HEK293 (cell line): ENCODE data around the gene CAPN15.

Source experiments
- CTCF ChIA-PET: fragments of 350-600 bp; formaldehyde crosslinking; extraction: SDS; loops from one replicate; lab custom pipeline; 2021; ENCODE audit warnings: antibody characterized with exemption; lab: Yijun Ruan, JAX
- POLR2A ChIA-PET: fragments of 300-600 bp; formaldehyde crosslinking; extraction: SDS; loops from one replicate; lab custom pipeline; 2020; ENCODE audit warnings: antibody characterized with exemption, inconsistent platforms; lab: Yijun Ruan, JAX
- H3K27ac ChIP-seq: fragments of 200-500 bp; sonication (Bioruptor generic); 2 replicates; pipeline ENCODE4 v1.5.1; 2014; ENCODE audit warnings: low read depth, low read length, control low read depth, inconsistent platforms; ENCODE audit errors: extremely low read depth
- H3K36me3 ChIP-seq, 2 experiments: fragments of 200-500 bp in 1 of 2; sonication (Bioruptor generic) in 1 of 2; 1 replicate in 1 of 2; 2 replicates in 1 of 2; pipeline ENCODE4 v1.5.1; 2014 to 2017; ENCODE audit warnings: inconsistent platforms in 2 of 2, low read length in 2 of 2; ENCODE audit not compliant: control insufficient read depth in 2 of 2, insufficient read depth in 1 of 2
- H3K4me1 ChIP-seq: fragments of 200-500 bp; sonication (Bioruptor generic); 2 replicates; pipeline ENCODE4 v1.5.1; 2014; ENCODE audit warnings: mild to moderate bottlenecking, low read length, inconsistent platforms; ENCODE audit not compliant: control insufficient read depth, insufficient read depth
- H3K4me3 ChIP-seq: 2 replicates; pipeline ENCODE4 v1.5.1; 2011; ENCODE audit warnings: low read depth, mild to moderate bottlenecking, control low read depth, low read length, moderate library complexity
- H3K9me3 ChIP-seq: fragments of 200-500 bp; sonication (Bioruptor generic); 2 replicates; pipeline ENCODE4 v1.5.1; 2014; ENCODE audit warnings: low read depth, low read length, inconsistent platforms; ENCODE audit not compliant: control insufficient read depth, insufficient read depth
- EGR2 ChIP-seq: fragments of 450-650 bp; formaldehyde crosslinking; IDR thresholded peaks from 2 replicates; pipeline ENCODE4 v1.5.1; 2016; ENCODE audit warnings: low read depth, missing biosample characterization, missing genetic modification characterization
- ELK4 ChIP-seq: IDR thresholded peaks from 2 replicates; pipeline ENCODE4 v1.6.1; 2011; ENCODE audit warnings: mild to moderate bottlenecking, low read depth, low read length, borderline replicate concordance
- GFI1B ChIP-seq: fragments of 450-650 bp; formaldehyde crosslinking; IDR thresholded peaks from 2 replicates; pipeline ENCODE4 v1.5.1; 2016; ENCODE audit warnings: missing biosample characterization, missing genetic modification characterization
- HIC1 ChIP-seq: fragments of 450-650 bp; formaldehyde crosslinking; IDR thresholded peaks from 2 replicates; pipeline ENCODE4 v1.5.1; 2016; ENCODE audit warnings: missing biosample characterization, missing genetic modification characterization
- IKZF3 ChIP-seq: fragments of 450-650 bp; IDR thresholded peaks from 2 replicates; pipeline ENCODE4 v1.5.0; 2018; ENCODE audit warnings: missing biosample characterization, mild to moderate bottlenecking, missing genetic modification characterization, moderate library complexity
- KLF1 ChIP-seq: fragments of 450-650 bp; formaldehyde crosslinking; IDR thresholded peaks from 2 replicates; pipeline ENCODE4 v1.5.1; 2016; ENCODE audit warnings: missing biosample characterization, missing genetic modification characterization
- KLF7 ChIP-seq: fragments of 450-650 bp; formaldehyde crosslinking; IDR thresholded peaks from 2 replicates; pipeline ENCODE4 v1.5.1; 2016; ENCODE audit warnings: missing biosample characterization, missing genetic modification characterization, borderline replicate concordance
- MYNN ChIP-seq: fragments of 450-650 bp; formaldehyde crosslinking; IDR thresholded peaks from 2 replicates; pipeline ENCODE4 v1.5.1; 2016; ENCODE audit warnings: missing biosample characterization, missing genetic modification characterization, borderline replicate concordance
- PATZ1 ChIP-seq: fragments of 450-650 bp; formaldehyde crosslinking; IDR thresholded peaks from 2 replicates; pipeline ENCODE4 v1.5.1; 2016; ENCODE audit warnings: missing biosample characterization, missing genetic modification characterization
- PBX3 ChIP-seq: sonication (generic); formaldehyde crosslinking; IDR thresholded peaks from 2 replicates; pipeline ENCODE4 v1.8.1; 2022; ENCODE audit warnings: mild to moderate bottlenecking, moderate library complexity, missing genetic modification reagents
- REPIN1 ChIP-seq: fragments of 450-650 bp; formaldehyde crosslinking; IDR thresholded peaks from 2 replicates; pipeline ENCODE4 v1.5.1; 2017; ENCODE audit warnings: missing biosample characterization, missing genetic modification characterization, low read depth
- SCRT2 ChIP-seq: fragments of 450-650 bp; formaldehyde crosslinking; IDR thresholded peaks from 2 replicates; pipeline ENCODE4 v1.5.1; 2016; ENCODE audit warnings: missing biosample characterization, missing genetic modification characterization
- SP2 ChIP-seq: fragments of 450-650 bp; formaldehyde crosslinking; IDR thresholded peaks from 2 replicates; pipeline ENCODE4 v1.5.1; 2016; ENCODE audit warnings: missing biosample characterization, missing genetic modification characterization
- TRIM28 ChIP-seq: IDR thresholded peaks from 2 replicates; pipeline ENCODE4 v1.6.1; 2011; ENCODE audit warnings: low read length, control low read depth, borderline replicate concordance
- ZBTB21 ChIP-seq: fragments of 450-650 bp; formaldehyde crosslinking; IDR thresholded peaks from 2 replicates; pipeline ENCODE4 v1.5.1; 2017; ENCODE audit warnings: missing biosample characterization, missing genetic modification characterization
- ZBTB48 ChIP-seq: fragments of 450-650 bp; formaldehyde crosslinking; IDR thresholded peaks from 2 replicates; pipeline ENCODE4 v1.5.1; 2016; ENCODE audit warnings: missing biosample characterization, missing genetic modification characterization
- ZBTB7A ChIP-seq: fragments of 450-650 bp; formaldehyde crosslinking; IDR thresholded peaks from 2 replicates; pipeline ENCODE4 v1.5.1; 2016; ENCODE audit warnings: low read depth, missing biosample characterization, missing genetic modification characterization
- ZNF146 ChIP-seq: fragments of 450-650 bp; formaldehyde crosslinking; IDR thresholded peaks from 2 replicates; pipeline ENCODE4 v1.5.1; 2016; ENCODE audit warnings: missing biosample characterization, missing genetic modification characterization
- ZNF174 ChIP-seq: fragments of 450-650 bp; formaldehyde crosslinking; IDR thresholded peaks from 2 replicates; pipeline ENCODE4 v1.5.0; 2017; ENCODE audit warnings: missing biosample characterization, mild to moderate bottlenecking, missing genetic modification characterization
- ZNF175 ChIP-seq: fragments of 450-650 bp; formaldehyde crosslinking; IDR thresholded peaks from 2 replicates; pipeline ENCODE4 v1.5.1; 2016; ENCODE audit warnings: missing biosample characterization, missing genetic modification characterization
- ZNF26 ChIP-seq: fragments of 450-650 bp; formaldehyde crosslinking; IDR thresholded peaks from 2 replicates; pipeline ENCODE4 v1.5.1; 2016; ENCODE audit warnings: missing biosample characterization, missing genetic modification characterization
- ZNF292 ChIP-seq: fragments of 450-650 bp; formaldehyde crosslinking; IDR thresholded peaks from 2 replicates; pipeline ENCODE4 v1.5.1; 2016; ENCODE audit warnings: low read depth, missing biosample characterization, missing genetic modification characterization, borderline replicate concordance
- ZNF521 ChIP-seq: fragments of 450-650 bp; formaldehyde crosslinking; IDR thresholded peaks from 2 replicates; pipeline ENCODE4 v1.5.1; 2017; ENCODE audit warnings: missing biosample characterization, mild to moderate bottlenecking, missing genetic modification characterization
- ZNF560 ChIP-seq: fragments of 450-650 bp; formaldehyde crosslinking; IDR thresholded peaks from 2 replicates; pipeline ENCODE4 v1.5.1; 2017; ENCODE audit warnings: missing biosample characterization, missing genetic modification characterization, borderline replicate concordance
- ZNF561 ChIP-seq: fragments of 450-650 bp; IDR thresholded peaks from 2 replicates; pipeline ENCODE4 v1.5.1; 2018; ENCODE audit warnings: missing biosample characterization, missing genetic modification characterization, borderline replicate concordance
- ZNF747 ChIP-seq: fragments of 450-650 bp; formaldehyde crosslinking; IDR thresholded peaks from 2 replicates; pipeline ENCODE4 v1.5.1; 2016; ENCODE audit warnings: missing biosample characterization, missing genetic modification characterization
- ZNF76 ChIP-seq: fragments of 450-650 bp; formaldehyde crosslinking; IDR thresholded peaks from 2 replicates; pipeline ENCODE4; 2016; ENCODE audit warnings: low read depth, missing biosample characterization, missing genetic modification characterization, borderline replicate concordance

The CAPN15 gene

GRCh38 chr16:586645-587590 lies 59.4 kb downstream of the CAPN15 start:
- Histone ChIP-seq H3K27ac (peak overlapping the region; percentile 94; the same call in 1 of the 2 replicates), H3K36me3 (peaks cover 0 to 8% of the 10 kb centered on the region in 2 experiments; a peak in 1 of 3 replicates), H3K4me3 (no peak overlapping the region), H3K9me3 (no peaks in the 10 kb centered on the region), H3K4me1 (peaks cover 9% of the 10 kb centered on the region; the same call in 1 of the 2 replicates)
- CTCF ChIA-PET: interaction anchor here (0.6 to 1.1 kb wide), 3 partner anchors 15 to 195 kb away, joined by 3 to 4 read pairs (median 3); no protein-coding TSS in a partner anchor
- POLR2A ChIA-PET: interaction anchor here (0.8 to 2.2 kb wide), 4 partner anchors 44 to 195 kb away, joined by 3 to 8 read pairs (median 6); partner anchors contain the start of gene METTL26
- TF ChIP-seq IKZF3 (tag by site-specific recombination) (peak; percentile 55; the same call in 1 of the 2 replicates), HIC1 (tag by site-specific recombination) (no peak), PATZ1 (tag by site-specific recombination) (peak; percentile 16; the same call in 1 of the 2 replicates), ZNF292 (no peak), ZNF175 (tag by site-specific recombination) (no peak), ZBTB7A (no peak), ZNF521 (tag by site-specific recombination) (no peak), SP2 (tag by site-specific recombination) (peak; percentile 17; the same call in 1 of the 2 replicates), SCRT2 (tag by site-specific recombination) (peak; percentile 95), MYNN (tag by site-specific recombination) (no peak), ZNF747 (tag by site-specific recombination) (no peak), PBX3 (CRISPR knock-in tag) (no peak), EGR2 (no peak), ZNF76 (tag by site-specific recombination) (no peak), KLF7 (tag by site-specific recombination) (no peak), ZBTB48 (tag by site-specific recombination) (peak; percentile 69), ZNF174 (tag by site-specific recombination) (no peak), ZNF26 (tag by site-specific recombination) (no peak), REPIN1 (tag by site-specific recombination) (no peak), ZNF560 (no peak), ZNF146 (tag by site-specific recombination) (no peak), ZBTB21 (tag by site-specific recombination) (no peak), GFI1B (no peak), ZNF561 (tag by site-specific recombination) (no peak), TRIM28 (no peak), KLF1 (tag by site-specific recombination) (no peak), ELK4 (no peak)
